Adipocyte (in vitro differentiated cells): Measurements from ENCODE around the gene HSPB6.

Source experiments
- DNase-seq: peaks from one replicate; pipeline ENCODE4 v3.0.0-alpha.2; 2015; ENCODE audit warnings: low read depth
- H3K27me3 ChIP-seq: replicated peaks from 2 replicates; pipeline ENCODE4 v1.7.0; 2013; ENCODE audit warnings: mild to moderate bottlenecking, low read length, moderate library complexity; ENCODE audit not compliant: control insufficient read depth, insufficient read depth
- H3K36me3 ChIP-seq: 2 replicates; pipeline ENCODE4 v1.7.0; 2013; ENCODE audit warnings: low read length, mild to moderate bottlenecking, moderate library complexity; ENCODE audit not compliant: control insufficient read depth, insufficient read depth, severe bottlenecking
- H3K4me1 ChIP-seq: 2 replicates; pipeline ENCODE4 v1.7.0; 2013; ENCODE audit warnings: mild to moderate bottlenecking, low read length, moderate library complexity; ENCODE audit not compliant: control insufficient read depth, insufficient read depth
- H3K4me3 ChIP-seq: 2 replicates; pipeline ENCODE4 v1.7.0; 2013; ENCODE audit warnings: mild to moderate bottlenecking, low read length, moderate library complexity
- H3K9ac ChIP-seq: 2 replicates; pipeline ENCODE4 v1.7.0; 2013; ENCODE audit warnings: mild to moderate bottlenecking, low read length, moderate library complexity
- H3K9me3 ChIP-seq: 2 replicates; pipeline ENCODE4 v1.7.0; 2013; ENCODE audit warnings: mild to moderate bottlenecking, low read length, moderate library complexity; ENCODE audit not compliant: control insufficient read depth

HSPB6 gene

DNA sequence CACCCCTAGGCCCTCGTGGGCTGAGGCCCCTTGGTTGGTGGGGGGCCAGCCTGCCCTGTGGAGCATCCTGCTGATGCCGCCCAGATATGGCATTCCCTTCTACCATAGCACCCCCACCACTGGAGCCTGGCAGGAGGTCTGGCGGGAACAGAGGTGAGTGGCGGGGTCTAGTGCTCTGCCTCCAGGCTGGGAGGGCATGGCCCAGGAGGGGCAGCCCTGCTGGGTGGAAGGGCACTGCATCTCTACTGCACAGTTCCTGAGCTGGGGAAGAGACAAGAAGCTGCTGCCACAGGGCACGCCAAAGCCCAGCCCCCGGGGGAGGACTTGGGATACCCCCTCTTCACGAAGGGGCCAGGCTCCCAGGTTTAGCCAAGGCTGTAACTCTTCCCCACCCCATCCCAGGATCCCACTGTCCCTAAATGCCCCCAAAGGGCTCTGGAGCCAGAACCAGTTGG, 41.4 kb downstream of the HSPB6 start:
- no peak overlapping the region for H3K9ac ChIP-seq
- no peak for DNase-seq
- no peaks in the 10 kb centered on the region for H3K9me3 ChIP-seq
- H3K4me1 ChIP-seq: peaks cover 27% of the 10 kb centered on the region
- no peaks in the 10 kb centered on the region for H3K27me3 ChIP-seq
- H3K4me3 ChIP-seq: no peak overlapping the region
- H3K36me3 ChIP-seq: peaks cover 4% of the 10 kb centered on the region

- no peak overlapping the region for H3K9ac ChIP-seq
- no peaks in the 10 kb centered on the region for H3K36me3 ChIP-seq
- no peaks in the 10 kb centered on the region for H3K9me3 ChIP-seq
- H3K4me1 ChIP-seq: peaks cover 25% of the 10 kb centered on the region
- no peaks in the 10 kb centered on the region for H3K27me3 ChIP-seq
- no peak overlapping the region for H3K4me3 ChIP-seq
- no peak for DNase-seq
Measured at GRCh38 chr19:35714601-35715354, 42.1 kb downstream of the HSPB6 start.

DNA sequence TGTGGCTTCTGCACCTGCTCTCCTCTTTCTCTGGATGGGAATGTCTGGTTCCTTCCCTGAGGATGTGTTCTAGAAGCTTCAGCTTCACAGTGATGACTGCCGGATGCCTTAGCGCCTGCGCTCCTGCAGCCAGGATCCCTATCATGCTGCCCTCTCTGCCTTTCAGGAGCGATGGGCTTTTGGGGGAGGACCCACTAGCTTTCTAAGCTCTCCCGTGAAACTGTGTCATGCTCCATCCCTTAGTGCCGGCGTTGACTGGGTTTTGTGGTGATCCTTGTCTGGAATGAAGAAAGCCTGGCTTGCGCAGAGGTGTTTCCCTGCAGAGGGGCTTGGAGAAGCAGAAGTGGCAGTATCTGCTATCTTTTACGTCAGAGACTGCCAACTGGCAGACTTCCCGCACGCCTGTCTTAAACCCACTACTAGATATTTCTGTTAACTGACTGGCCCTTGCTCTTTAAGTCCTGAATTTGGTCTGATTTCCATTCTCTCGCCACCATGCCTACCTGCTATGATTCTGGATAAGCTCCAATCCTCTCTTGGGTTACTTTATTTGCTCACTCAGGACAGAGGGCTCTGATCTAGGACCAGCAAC, 42.8 kb downstream of the HSPB6 start:
- DNase-seq: no peak
- Histone ChIP-seq H3K9ac (no peak overlapping the region), H3K4me1 (peaks cover 17% of the 10 kb centered on the region), H3K9me3 (no peaks in the 10 kb centered on the region), H3K4me3 (no peak overlapping the region), H3K27me3 (no peaks in the 10 kb centered on the region), H3K36me3 (no peaks in the 10 kb centered on the region)

DNA sequence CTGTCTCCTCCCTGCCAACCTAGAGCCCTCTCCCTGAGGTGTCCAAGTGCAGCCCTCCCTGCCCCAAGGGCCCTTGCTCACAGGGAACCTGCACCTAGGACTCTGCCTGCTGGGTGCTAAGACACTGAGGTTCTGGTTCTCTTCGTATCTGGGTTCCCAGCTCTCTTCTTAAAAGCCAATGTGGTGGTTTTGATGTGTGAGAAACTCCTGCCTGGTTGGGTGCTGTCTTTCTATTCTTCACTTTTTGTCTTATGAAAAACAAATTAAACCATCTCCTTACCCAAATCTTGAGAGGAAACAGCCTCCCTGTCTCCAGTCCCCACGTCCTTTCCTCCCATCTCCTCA, 43.4 kb downstream of the HSPB6 start:
- H3K27me3 ChIP-seq: no peaks in the 10 kb centered on the region
- no peaks in the 10 kb centered on the region for H3K9me3 ChIP-seq
- peaks cover 14% of the 10 kb centered on the region for H3K4me1 ChIP-seq
- H3K36me3 ChIP-seq: no peaks in the 10 kb centered on the region
- H3K9ac ChIP-seq: no peak overlapping the region
- DNase-seq: no peak
- H3K4me3 ChIP-seq: no peak overlapping the region

- Histone ChIP-seq H3K9me3 (no peaks in the 10 kb centered on the region), H3K9ac (no peak overlapping the region), H3K4me1 (peaks cover 14% of the 10 kb centered on the region), H3K36me3 (no peaks in the 10 kb centered on the region), H3K4me3 (no peak overlapping the region), H3K27me3 (no peaks in the 10 kb centered on the region)
- no peak for DNase-seq
Measured at GRCh38 chr19:35712567-35713505, 44.0 kb downstream of the HSPB6 start.

DNA sequence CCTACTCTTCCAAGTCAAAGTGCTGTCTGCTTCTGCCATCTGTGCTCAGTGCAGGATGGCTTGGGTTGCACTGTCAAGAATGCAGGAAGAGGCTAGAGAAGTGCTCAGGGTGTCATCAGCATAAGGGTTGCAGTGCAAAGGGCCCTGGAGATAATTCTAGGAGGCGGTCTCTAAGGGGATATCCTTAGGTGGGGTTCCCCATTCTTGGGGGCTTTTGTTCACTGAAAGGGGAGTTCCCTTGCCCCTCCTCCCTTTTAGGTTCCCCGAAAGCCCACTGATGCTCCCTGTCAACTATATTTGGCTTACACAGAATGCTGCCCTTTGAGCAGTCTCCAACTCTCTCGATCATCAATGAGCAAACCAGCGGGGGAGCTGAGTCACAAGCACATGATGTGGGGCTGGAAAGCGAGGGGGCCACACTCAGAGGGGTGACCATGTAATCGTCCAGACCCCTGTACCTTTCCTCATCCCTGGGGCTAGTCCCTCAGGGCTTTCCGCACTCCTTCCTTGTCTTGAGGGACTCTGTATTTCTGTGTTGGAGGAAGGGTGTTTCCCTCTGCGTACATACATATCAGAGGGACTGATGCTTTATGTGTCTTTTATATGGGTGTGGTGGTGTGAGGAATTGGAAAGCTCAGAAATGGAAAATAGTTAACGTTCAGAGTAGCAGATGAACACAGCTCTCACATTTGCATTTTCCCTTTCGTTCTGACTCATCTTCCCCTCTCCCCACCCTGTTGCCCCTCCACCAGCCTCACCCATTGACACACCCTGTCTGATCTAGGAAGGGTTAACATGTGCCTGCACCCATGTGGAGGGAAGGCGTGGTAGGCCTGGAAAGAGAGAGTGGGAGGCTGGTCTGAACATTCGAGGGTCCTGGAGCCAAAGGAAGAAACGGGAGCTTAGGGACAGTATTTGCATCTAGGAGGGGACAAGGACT, 45.8 kb downstream of the HSPB6 start:
- no peak overlapping the region for H3K9ac ChIP-seq
- no peaks in the 10 kb centered on the region for H3K9me3 ChIP-seq
- no peaks in the 10 kb centered on the region for H3K27me3 ChIP-seq
- no peaks in the 10 kb centered on the region for H3K36me3 ChIP-seq
- peaks cover 10% of the 10 kb centered on the region for H3K4me1 ChIP-seq
- DNase-seq: no peak
- H3K4me3 ChIP-seq: no peak overlapping the region

- Histone ChIP-seq H3K4me1 (peaks cover 2% of the 10 kb centered on the region), H3K27me3 (no peaks in the 10 kb centered on the region), H3K9ac (no peak overlapping the region), H3K36me3 (no peaks in the 10 kb centered on the region), H3K4me3 (no peak overlapping the region), H3K9me3 (no peaks in the 10 kb centered on the region)
- no peak for DNase-seq
Measured at GRCh38 chr19:35708391-35708790, 48.4 kb downstream of the HSPB6 start.
